IMR-90 (cell line): ENCODE measurements around the gene PAF1. TPM values are rescaled to one million over a fixed set of nuclear protein-coding genes. Genes with fewer than 3 reads are reported as not detected.
A peak's percentile ranks its signal among the peaks of the same experiment; 100 is the strongest.

Experiments
- ATAC-seq: fragments of 200-7000 bp; cut with Tn5 transposase; 2 replicates; pipeline ENCODE4 v1.9.1; 2020; ENCODE audit warnings: low read depth, mild to moderate bottlenecking, moderate library complexity
- BruUV-seq: library from RNA; stranded (reverse); fragments of 400-500 nt; replicated peaks from 2 replicates; lab custom pipeline; 2021; lab: Mats Ljungman, UMichigan
- CTCF ChIA-PET: fragments of 300-600 bp; formaldehyde crosslinking; extraction: SDS; loops from one replicate; lab custom pipeline; 2021; ENCODE audit warnings: antibody characterized with exemption; lab: Yijun Ruan, JAX
- POLR2A ChIA-PET: fragments of 300-600 bp; sonication (Branson Sonifier 250); formaldehyde crosslinking; loops from one replicate; lab custom pipeline; 2022; ENCODE audit warnings: antibody characterized with exemption; ENCODE audit not compliant: unreplicated experiment; lab: Charles Lee
- DNase-seq: peaks from one replicate; pipeline ENCODE4 v3.0.0; 2013
- H2AFZ ChIP-seq: replicated peaks from 2 replicates; pipeline ENCODE3; 2013; ENCODE audit warnings: low read length, mild to moderate bottlenecking; ENCODE audit not compliant: poor library complexity
- H2AK5ac ChIP-seq: 2 replicates; pipeline ENCODE4 v1.6.1; 2013; ENCODE audit warnings: low read depth, low read length, inconsistent platforms
- H2AK9ac ChIP-seq: replicated peaks from 2 replicates; pipeline ENCODE3; 2013; ENCODE audit warnings: mild to moderate bottlenecking, low read depth, low read length, moderate library complexity; ENCODE audit not compliant: poor library complexity
- H2BK120ac ChIP-seq: 2 replicates; pipeline ENCODE4 v1.6.1; 2013; ENCODE audit warnings: low read depth, low read length, inconsistent platforms
- H2BK15ac ChIP-seq: 3 replicates; pipeline ENCODE4 v1.6.1; 2013; ENCODE audit warnings: low read depth, low read length, inconsistent platforms
- H2BK20ac ChIP-seq: 2 replicates; pipeline ENCODE4 v1.6.1; 2013; ENCODE audit warnings: low read depth, mild to moderate bottlenecking, inconsistent platforms, low read length, moderate library complexity
- H2BK5ac ChIP-seq: 2 replicates; pipeline ENCODE4 v1.6.1; 2013; ENCODE audit warnings: mild to moderate bottlenecking, low read depth, low read length, inconsistent platforms; ENCODE audit not compliant: poor library complexity, severe bottlenecking
- H3K14ac ChIP-seq: replicated peaks from 2 replicates; pipeline ENCODE4 v1.6.1; 2013; ENCODE audit warnings: low read depth, low read length, inconsistent platforms
- H3K18ac ChIP-seq: 2 replicates; pipeline ENCODE4 v1.6.1; 2013; ENCODE audit warnings: low read depth, low read length, control low read depth
- H3K23ac ChIP-seq: 2 replicates; pipeline ENCODE4 v1.6.1; 2013; ENCODE audit warnings: low read depth, low read length, inconsistent platforms
- H3K27ac ChIP-seq: 2 replicates; pipeline ENCODE4 v1.5.1; 2013; ENCODE audit warnings: mild to moderate bottlenecking, control low read depth, low read length; ENCODE audit not compliant: insufficient read depth
- H3K27me3 ChIP-seq: 2 replicates; pipeline ENCODE4 v1.6.1; 2013; ENCODE audit warnings: low read length; ENCODE audit not compliant: control insufficient read depth, insufficient read depth
- H3K36me3 ChIP-seq: 2 replicates; pipeline ENCODE4 v1.6.1; 2013; ENCODE audit warnings: low read length, mixed read lengths; ENCODE audit not compliant: control insufficient read depth, insufficient read depth
- H3K4ac ChIP-seq: 2 replicates; pipeline ENCODE4 v1.6.1; 2013; ENCODE audit warnings: low read depth, low read length, inconsistent platforms
- H3K4me1 ChIP-seq: 2 replicates; pipeline ENCODE4 v1.6.1; 2013; ENCODE audit warnings: low read length, mixed read lengths; ENCODE audit not compliant: control insufficient read depth, insufficient read depth
- H3K4me2 ChIP-seq: 2 replicates; pipeline ENCODE4 v1.6.1; 2013; ENCODE audit warnings: low read depth, mild to moderate bottlenecking, control low read depth, low read length, moderate library complexity
- H3K4me3 ChIP-seq: 2 replicates; pipeline ENCODE4 v1.5.1; 2013; ENCODE audit warnings: low read depth, mild to moderate bottlenecking, control low read depth, low read length, moderate library complexity; ENCODE audit not compliant: insufficient read depth
- H3K56ac ChIP-seq: 2 replicates; pipeline ENCODE4 v1.6.1; 2013; ENCODE audit warnings: low read length, inconsistent platforms; ENCODE audit not compliant: insufficient read depth; ENCODE audit errors: extremely low read depth
- H3K79me1 ChIP-seq, 2 experiments: 2 replicates each; pipeline ENCODE4 v1.6.1; 2013; ENCODE audit warnings: low read length in 2 of 2, inconsistent platforms in 1 of 2, low read depth in 1 of 2
- H3K9ac ChIP-seq: 2 replicates; pipeline ENCODE4 v1.6.1; 2013; ENCODE audit warnings: low read depth, low read length, control low read depth
- H3K9me1 ChIP-seq: 2 replicates; pipeline ENCODE4 v1.6.1; 2013; ENCODE audit warnings: low read length, inconsistent platforms; ENCODE audit not compliant: insufficient read depth
- H3K9me3 ChIP-seq: 2 replicates; pipeline ENCODE4 v1.6.1; 2013; ENCODE audit warnings: low read length; ENCODE audit not compliant: control insufficient read depth, insufficient read depth
- H4K20me1 ChIP-seq: 2 replicates; pipeline ENCODE4 v1.6.1; 2013; ENCODE audit warnings: low read length, inconsistent platforms; ENCODE audit not compliant: insufficient read depth
- H4K5ac ChIP-seq: 2 replicates; pipeline ENCODE4 v1.6.1; 2013; ENCODE audit warnings: mild to moderate bottlenecking, low read depth, low read length, control low read depth
- H4K8ac ChIP-seq, 2 experiments: 2 replicates each; pipeline ENCODE4 v1.6.1; 2013; ENCODE audit warnings: low read depth in 2 of 2, low read length in 2 of 2, control low read depth in 1 of 2, inconsistent platforms in 1 of 2
- H4K91ac ChIP-seq: 2 replicates; pipeline ENCODE4 v1.6.1; 2013; ENCODE audit warnings: low read depth, low read length, inconsistent platforms; ENCODE audit not compliant: insufficient read depth
- BHLHE40 ChIP-seq: fragments of 150-350 bp; IDR thresholded peaks from 2 replicates; pipeline ENCODE4 v1.6.1; 2016; ENCODE audit warnings: mild to moderate bottlenecking, low read depth, low read length
- CEBPB ChIP-seq: IDR thresholded peaks from 2 replicates; pipeline ENCODE4 v1.6.1; 2012; ENCODE audit warnings: low read depth, low read length, improper control_type of control experiment
- FOS ChIP-seq: fragments of 150-350 bp; IDR thresholded peaks from 2 replicates; pipeline ENCODE4 v1.6.1; 2016; ENCODE audit warnings: low read depth, low read length
- MAFK ChIP-seq: IDR thresholded peaks from 2 replicates; pipeline ENCODE4 v1.6.1; 2012; ENCODE audit warnings: low read depth, low read length, improper control_type of control experiment
- MAZ ChIP-seq: IDR thresholded peaks from 2 replicates; pipeline ENCODE4 v1.6.1; 2012; ENCODE audit warnings: low read depth, mild to moderate bottlenecking, low read length, improper control_type of control experiment, moderate library complexity, borderline replicate concordance
- MXI1 ChIP-seq: IDR thresholded peaks from 2 replicates; pipeline ENCODE4 v1.6.1; 2012; ENCODE audit warnings: low read depth, mild to moderate bottlenecking, low read length, moderate library complexity, borderline replicate concordance
- NFE2L2 ChIP-seq: fragments of 150-350 bp; IDR thresholded peaks from 2 replicates; pipeline ENCODE4 v1.6.1; 2016; ENCODE audit warnings: low read depth, mild to moderate bottlenecking, low read length
- POLR2A ChIP-seq: IDR thresholded peaks from 2 replicates; pipeline ENCODE4 v1.6.1; 2012; ENCODE audit warnings: mild to moderate bottlenecking, low read depth, low read length
- RAD21 ChIP-seq: IDR thresholded peaks from 2 replicates; pipeline ENCODE4 v1.6.1; 2012; ENCODE audit warnings: low read length, improper control_type of control experiment
- RCOR1 ChIP-seq: IDR thresholded peaks from 2 replicates; pipeline ENCODE4 v1.6.1; 2012; ENCODE audit warnings: mild to moderate bottlenecking, low read length, improper control_type of control experiment; ENCODE audit not compliant: insufficient replicate concordance
- RFX5 ChIP-seq: IDR thresholded peaks from 2 replicates; pipeline ENCODE4 v1.8.0; 2012; ENCODE audit warnings: low read depth, mild to moderate bottlenecking, low read length, moderate library complexity
- SMC3 ChIP-seq: fragments of 150-350 bp; IDR thresholded peaks from 2 replicates; pipeline ENCODE4 v1.6.1; 2016; ENCODE audit warnings: low read depth, mild to moderate bottlenecking, antibody characterized with exemption, low read length, moderate library complexity
- WGBS, 2 experiments: methylation state at CpG; one replicate each; pipeline versions ENCODE4 v1.1.5 to v1.1.7; 2013; ENCODE audit warnings: missing lambda C conversion rate in 2 of 2; ENCODE audit not compliant: insufficient read length in 1 of 2; ENCODE audit errors: extremely low coverage in 2 of 2; 5-methylcytosine and 5-hydroxymethylcytosine counted together
- dilution Hi-C: fragments of 300-500 bp; cut with HindIII; formaldehyde crosslinking; loops from one replicate; pipeline ENCODE4 v1.14.3; 2018; ENCODE audit warnings: low sequenced_read_pairs; ENCODE audit not compliant: unreplicated experiment
- in situ Hi-C: fragments of 300-500 bp; cut with MboI; formaldehyde crosslinking; loops from 3 replicates; pipeline ENCODE4 v1.14.3; 2019; ENCODE audit warnings: low sequenced_read_pairs, inconsistent platforms, mixed read lengths
- intact Hi-C: fragments of 100-400 bp; cut with micrococcal nuclease; formaldehyde crosslinking; loops from 2 replicates; pipeline ENCODE4 v1.10.0; 2022
- polyA plus RNA-seq, 3 experiments: library from polyadenylated mRNA; depleted of rRNA; stranded (reverse); fragments of >200 nt; gene quantifications; 2 replicates each; pipeline ENCODE4 v1.2.3, GENCODE V29; 2012; ENCODE audit warnings: low replicate concordance in 1 of 3
- total RNA-seq: library from RNA; depleted of rRNA; stranded (reverse); fragments of >200 nt; gene quantifications from 2 replicates; pipeline ENCODE4 v1.2.3, GENCODE V29; 2012
- TF ChIP-seq, protein P1 (sequence below): fragments of 150-350 bp; IDR thresholded peaks from 2 replicates; pipeline ENCODE4 v1.6.1; 2016; ENCODE audit warnings: low read depth, mild to moderate bottlenecking, low read length, moderate library complexity, borderline replicate concordance
- TF ChIP-seq, protein P2 (sequence below): fragments of 150-350 bp; IDR thresholded peaks from 2 replicates; pipeline ENCODE4 v1.6.1; 2017; ENCODE audit warnings: mild to moderate bottlenecking, antibody characterized with exemption, low read length, low read depth
- TF ChIP-seq, protein P3 (sequence below): conservative IDR thresholded peaks from 2 replicates; pipeline ENCODE4 v1.5.1; 2012; ENCODE audit warnings: mild to moderate bottlenecking, low read depth, low read length, improper control_type of control experiment

The PAF1 gene
- total and polyA plus RNA-seq, 2 of the 4 experiments (the other 2 are of a cell fraction): 45.7 to 54.3 TPM

DNA sequence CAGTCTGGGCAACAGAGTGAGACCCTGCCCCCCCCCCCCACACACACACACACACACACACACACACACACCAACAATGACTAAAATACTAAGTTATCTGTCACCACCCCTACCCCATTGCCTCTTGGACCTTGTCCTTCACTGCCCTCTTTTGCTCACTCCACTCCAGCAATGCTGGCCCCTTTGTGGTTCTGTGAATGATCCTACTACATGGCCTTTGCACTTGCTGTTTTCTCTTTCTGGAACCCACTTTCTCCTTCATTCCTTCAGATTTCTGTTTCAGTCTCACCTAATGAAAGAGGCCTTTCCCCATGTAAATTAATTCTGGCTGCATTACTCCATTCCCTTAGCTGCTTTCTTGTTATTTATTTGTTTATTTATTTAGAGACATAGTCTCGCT is 51.2 kb downstream of the PAF1 start:
- H2BK120ac ChIP-seq: no peak overlapping the region
- no TSS peak for BruUV-seq
- H3K27me3 ChIP-seq: no peaks in the 10 kb centered on the region
- H4K20me1 ChIP-seq: peaks cover 5% of the 10 kb centered on the region; the same call in 1 of the 2 replicates
- H4K8ac ChIP-seq: no peak overlapping the region
- H3K4me3 ChIP-seq: no peak overlapping the region
- H3K18ac ChIP-seq: no peak overlapping the region
- in situ Hi-C loops (no loop called here), dilution Hi-C loops (no loop called here), intact Hi-C loops (loop anchor here (5.0 kb wide), 1 partner anchor 217 kb away; no protein-coding TSS in a partner anchor)
- ATAC-seq (no peak), DNase-seq (no peak)
- no peak overlapping the region for H3K9ac ChIP-seq
- H2AFZ ChIP-seq: no peak overlapping the region
- no peak overlapping the region for H3K4me2 ChIP-seq
- no peak overlapping the region for H3K14ac ChIP-seq
- H3K56ac ChIP-seq: no peak overlapping the region
- no peak overlapping the region for H3K27ac ChIP-seq
- H3K9me1 ChIP-seq: peaks cover 6% of the 10 kb centered on the region; the same call in 1 of the 2 replicates
- H3K79me1 ChIP-seq: peaks cover 11 to 35% of the 10 kb centered on the region in 2 experiments; a peak in 3 of 4 replicates
- peaks cover 8% of the 10 kb centered on the region for H3K4me1 ChIP-seq
- H2BK20ac ChIP-seq: no peak overlapping the region
- WGBS, 2 experiments: no CpG with 5 or more reads among the region's 1 CpG
- H3K36me3 ChIP-seq: no peaks in the 10 kb centered on the region
- no peaks in the 10 kb centered on the region for H3K9me3 ChIP-seq
- no peak overlapping the region for H4K5ac ChIP-seq
- H2AK9ac ChIP-seq: no peak overlapping the region
- no peak overlapping the region for H3K4ac ChIP-seq
- CTCF ChIA-PET: no interaction called here
- H2AK5ac ChIP-seq: peak overlapping the region; percentile 15; the same call in 1 of the 2 replicates
- H4K91ac ChIP-seq: no peak overlapping the region
- no peak overlapping the region for H2BK15ac ChIP-seq
- no peak overlapping the region for H2BK5ac ChIP-seq
- H3K23ac ChIP-seq: no peak overlapping the region
- POLR2A ChIA-PET: no interaction called here
- TF ChIP-seq, protein P1, sequence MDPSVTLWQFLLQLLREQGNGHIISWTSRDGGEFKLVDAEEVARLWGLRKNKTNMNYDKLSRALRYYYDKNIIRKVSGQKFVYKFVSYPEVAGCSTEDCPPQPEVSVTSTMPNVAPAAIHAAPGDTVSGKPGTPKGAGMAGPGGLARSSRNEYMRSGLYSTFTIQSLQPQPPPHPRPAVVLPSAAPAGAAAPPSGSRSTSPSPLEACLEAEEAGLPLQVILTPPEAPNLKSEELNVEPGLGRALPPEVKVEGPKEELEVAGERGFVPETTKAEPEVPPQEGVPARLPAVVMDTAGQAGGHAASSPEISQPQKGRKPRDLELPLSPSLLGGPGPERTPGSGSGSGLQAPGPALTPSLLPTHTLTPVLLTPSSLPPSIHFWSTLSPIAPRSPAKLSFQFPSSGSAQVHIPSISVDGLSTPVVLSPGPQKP: no peak
- TF ChIP-seq RFX5 (no peak), NFE2L2 (no peak), MAFK (no peak), MAZ (no peak), POLR2A (no peak), RAD21 (no peak), MXI1 (no peak), CEBPB (no peak), BHLHE40 (no peak), RCOR1 (no peak), FOS (no peak), SMC3 (no peak)
- TF ChIP-seq, protein P2, sequence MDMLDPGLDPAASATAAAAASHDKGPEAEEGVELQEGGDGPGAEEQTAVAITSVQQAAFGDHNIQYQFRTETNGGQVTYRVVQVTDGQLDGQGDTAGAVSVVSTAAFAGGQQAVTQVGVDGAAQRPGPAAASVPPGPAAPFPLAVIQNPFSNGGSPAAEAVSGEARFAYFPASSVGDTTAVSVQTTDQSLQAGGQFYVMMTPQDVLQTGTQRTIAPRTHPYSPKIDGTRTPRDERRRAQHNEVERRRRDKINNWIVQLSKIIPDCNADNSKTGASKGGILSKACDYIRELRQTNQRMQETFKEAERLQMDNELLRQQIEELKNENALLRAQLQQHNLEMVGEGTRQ: no peak
- TF ChIP-seq, protein P3, sequence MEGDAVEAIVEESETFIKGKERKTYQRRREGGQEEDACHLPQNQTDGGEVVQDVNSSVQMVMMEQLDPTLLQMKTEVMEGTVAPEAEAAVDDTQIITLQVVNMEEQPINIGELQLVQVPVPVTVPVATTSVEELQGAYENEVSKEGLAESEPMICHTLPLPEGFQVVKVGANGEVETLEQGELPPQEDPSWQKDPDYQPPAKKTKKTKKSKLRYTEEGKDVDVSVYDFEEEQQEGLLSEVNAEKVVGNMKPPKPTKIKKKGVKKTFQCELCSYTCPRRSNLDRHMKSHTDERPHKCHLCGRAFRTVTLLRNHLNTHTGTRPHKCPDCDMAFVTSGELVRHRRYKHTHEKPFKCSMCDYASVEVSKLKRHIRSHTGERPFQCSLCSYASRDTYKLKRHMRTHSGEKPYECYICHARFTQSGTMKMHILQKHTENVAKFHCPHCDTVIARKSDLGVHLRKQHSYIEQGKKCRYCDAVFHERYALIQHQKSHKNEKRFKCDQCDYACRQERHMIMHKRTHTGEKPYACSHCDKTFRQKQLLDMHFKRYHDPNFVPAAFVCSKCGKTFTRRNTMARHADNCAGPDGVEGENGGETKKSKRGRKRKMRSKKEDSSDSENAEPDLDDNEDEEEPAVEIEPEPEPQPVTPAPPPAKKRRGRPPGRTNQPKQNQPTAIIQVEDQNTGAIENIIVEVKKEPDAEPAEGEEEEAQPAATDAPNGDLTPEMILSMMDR: no peak
